Jurkat, Clone E6-1 (cell line): ENCODE data around the gene TLX2.

ENCODE experiments used
- DNase-seq: peaks from one replicate; pipeline ENCODE4 v3.0.0-alpha.2; 2011; ENCODE audit warnings: low read depth, low spot score
- H3K4me3 ChIP-seq: 2 replicates; pipeline ENCODE4 v1.5.1; 2011; ENCODE audit warnings: mild to moderate bottlenecking, low read length, control low read depth, moderate library complexity

The TLX2 gene

GRCh38 chr2:74529357-74530238, 15.3 kb downstream of the TLX2 start, which contains the start of the genes AUP1 and HTRA2:
Gene AUP1, minus strand, starts transcription at chr2:74529706. Its CDS starts 77 bp downstream, at chr2:74529629.
Gene HTRA2, plus strand, starts transcription at chr2:74529933. Its CDS starts 74 bp downstream, at chr2:74530007.
- DNase-seq = peak; percentile 74
- peak within 1 kb of the TSS; percentile 99 for H3K4me3 ChIP-seq

DNA sequence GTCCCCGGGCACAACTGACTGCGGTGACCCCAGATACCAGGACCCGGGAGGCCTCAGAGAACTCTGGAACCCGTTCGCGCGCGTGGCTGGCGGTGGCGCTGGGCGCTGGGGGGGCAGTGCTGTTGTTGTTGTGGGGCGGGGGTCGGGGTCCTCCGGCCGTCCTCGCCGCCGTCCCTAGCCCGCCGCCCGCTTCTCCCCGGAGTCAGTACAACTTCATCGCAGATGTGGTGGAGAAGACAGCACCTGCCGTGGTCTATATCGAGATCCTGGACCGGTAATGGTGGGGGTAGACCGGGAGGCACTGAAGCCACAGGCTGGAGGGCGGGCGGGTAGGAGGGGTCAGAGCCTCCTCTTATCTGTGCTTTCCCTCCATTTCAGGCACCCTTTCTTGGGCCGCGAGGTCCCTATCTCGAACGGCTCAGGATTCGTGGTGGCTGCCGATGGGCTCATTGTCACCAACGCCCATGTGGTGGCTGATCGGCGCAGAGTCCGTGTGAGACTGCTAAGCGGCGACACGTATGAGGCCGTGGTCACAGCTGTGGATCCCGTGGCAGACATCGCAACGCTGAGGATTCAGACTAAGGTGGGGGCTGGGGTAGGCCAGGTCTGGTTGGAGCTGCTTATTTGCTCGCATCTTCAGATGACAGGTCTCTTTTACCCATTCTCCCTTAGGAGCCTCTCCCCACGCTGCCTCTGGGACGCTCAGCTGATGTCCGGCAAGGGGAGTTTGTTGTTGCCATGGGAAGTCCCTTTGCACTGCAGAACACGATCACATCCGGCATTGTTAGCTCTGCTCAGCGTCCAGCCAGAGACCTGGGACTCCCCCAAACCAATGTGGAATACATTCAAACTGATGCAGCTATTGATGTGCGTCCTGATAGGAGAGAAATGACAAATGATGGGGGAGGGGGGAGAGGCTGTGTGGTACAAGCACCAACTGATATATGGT, 16.3 kb downstream of the TLX2 start:
- peak overlapping the region; percentile 99 for H3K4me3 ChIP-seq
- DNase-seq = no peak

GRCh38 chr2:74531666-74532065, 17.4 kb downstream of the TLX2 start:
- no peak overlapping the region for H3K4me3 ChIP-seq
- no peak for DNase-seq

DNA sequence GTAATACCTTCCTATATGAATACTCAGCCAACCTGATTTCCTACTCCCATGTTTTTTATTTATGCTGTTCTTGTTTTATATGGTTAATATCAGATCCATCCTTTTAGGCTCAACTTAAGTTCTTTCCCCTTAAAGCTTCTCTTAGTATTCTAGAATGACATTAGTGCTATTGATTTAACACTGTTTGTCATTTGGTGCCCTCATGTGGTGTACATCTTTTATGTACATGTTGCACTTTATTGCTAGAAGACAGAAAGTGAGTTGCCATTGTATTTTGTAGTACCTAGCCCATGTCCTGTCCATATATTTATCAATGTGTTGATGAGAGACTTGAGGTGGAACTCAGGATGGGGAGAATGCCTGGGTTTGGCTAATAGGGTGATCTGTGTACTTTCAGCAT, 18.0 kb downstream of the TLX2 start:
- H3K4me3 ChIP-seq = no peak overlapping the region
- DNase-seq = peak; percentile 60

GRCh38 chr2:74533464-74533863, 19.2 kb downstream of the TLX2 start:
- DNase-seq = no peak

GRCh38 chr2:74534411-74534810, 20.2 kb downstream of the TLX2 start:
- H3K4me3 ChIP-seq = no peak overlapping the region
- no peak for DNase-seq

More at GRCh38 chr2:74533464-74533863, 19.2 kb downstream of the TLX2 start:
- no peak overlapping the region for H3K4me3 ChIP-seq

DNA sequence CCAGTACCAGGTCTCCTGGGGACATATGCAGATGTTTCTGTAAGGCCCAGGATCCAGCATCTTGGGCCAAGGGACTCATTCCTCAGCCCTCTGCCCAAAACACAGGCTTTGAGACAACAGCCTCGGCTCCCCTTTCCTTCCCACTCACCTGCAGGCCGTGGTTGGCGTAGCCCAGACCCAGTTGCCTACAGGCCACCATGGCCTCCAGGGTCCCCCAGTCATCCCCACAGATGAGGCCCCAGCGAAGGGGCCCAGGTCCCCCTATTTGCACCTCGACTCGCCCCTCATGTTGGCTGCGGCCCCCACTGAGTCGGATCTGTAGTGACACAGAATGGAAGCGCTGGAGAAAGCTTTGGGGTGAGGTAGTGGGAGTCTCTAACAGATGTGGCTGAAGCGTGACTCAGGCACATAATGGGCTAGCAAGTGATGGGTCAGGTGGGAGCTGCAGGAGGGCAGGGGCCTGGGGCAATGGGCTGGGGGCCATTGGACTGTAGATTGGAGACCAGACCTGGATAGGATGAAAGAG, 21.3 kb downstream of the TLX2 start:
- no peak overlapping the region for H3K4me3 ChIP-seq
- no peak for DNase-seq

DNA sequence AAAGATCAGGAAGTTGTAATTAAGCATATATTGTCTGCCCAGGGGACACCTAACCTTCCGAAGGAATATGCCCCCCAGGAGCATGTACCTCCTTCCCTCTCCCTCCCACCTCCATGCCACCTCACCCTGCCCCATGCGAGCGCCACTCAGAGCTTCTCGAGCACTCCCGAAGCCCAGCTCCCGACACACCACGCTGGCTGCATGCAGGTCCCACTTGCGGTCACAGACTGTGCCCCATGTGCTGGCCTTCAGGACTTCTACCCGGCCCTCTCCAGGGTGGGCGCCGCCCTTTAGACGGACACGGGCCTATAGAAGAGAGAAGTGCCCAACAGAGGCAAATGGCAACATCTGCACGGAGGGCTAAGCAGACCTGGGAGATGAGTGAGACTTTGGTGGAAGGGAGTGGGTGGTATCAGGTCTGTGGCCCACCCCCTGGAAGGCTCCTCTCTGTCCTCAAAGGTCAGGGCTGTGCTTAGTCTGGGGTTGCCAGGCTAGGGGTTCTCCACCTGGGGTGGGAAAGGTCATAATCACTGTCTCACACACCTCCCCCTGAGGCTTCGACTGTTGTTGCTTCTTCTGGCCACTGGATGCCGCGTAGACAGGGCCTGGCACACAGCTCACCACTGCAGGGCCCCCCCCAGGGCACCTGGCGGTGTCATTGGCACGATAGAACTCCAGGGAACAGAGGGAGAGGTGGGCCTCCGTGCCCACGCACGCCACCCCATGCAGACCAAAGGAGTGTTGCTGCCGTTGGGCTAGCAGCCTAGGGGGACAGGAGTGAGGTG, 22.1 kb downstream of the TLX2 start:
- DNase-seq = no peak
- no peak overlapping the region for H3K4me3 ChIP-seq

DNA sequence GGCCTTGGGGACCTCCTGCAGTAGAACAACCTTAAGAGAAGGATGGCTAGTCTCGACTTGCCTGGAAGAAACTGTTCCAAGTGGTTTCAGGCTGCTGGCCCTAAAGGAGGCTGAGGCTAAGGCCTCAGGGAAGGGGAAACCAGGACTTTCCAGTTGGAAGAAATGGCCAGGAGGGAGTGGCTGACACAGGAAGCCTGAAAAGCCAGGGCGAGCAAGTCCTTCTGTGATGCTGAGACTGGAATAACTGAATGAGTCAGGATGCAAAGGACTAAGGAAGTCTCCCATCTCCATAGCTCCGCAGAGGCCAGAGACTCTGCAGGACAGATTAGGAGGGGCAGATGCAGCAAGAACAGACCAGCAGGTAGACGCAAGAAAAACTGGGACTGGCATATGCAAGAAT, 22.9 kb downstream of the TLX2 start:
- DNase-seq = no peak
- no peak overlapping the region for H3K4me3 ChIP-seq

GRCh38 chr2:74538881-74539339, 24.7 kb downstream of the TLX2 start:
- no peak for DNase-seq
- no peak overlapping the region for H3K4me3 ChIP-seq

GRCh38 chr2:74540291-74540690, 26.0 kb downstream of the TLX2 start:
- no peak for DNase-seq
- H3K4me3 ChIP-seq = no peak overlapping the region

- H3K4me3 ChIP-seq = no peak overlapping the region
- DNase-seq = no peak
These were observed 28.7 kb downstream of the TLX2 start for GRCh38 chr2:74542978-74543377.

DNA sequence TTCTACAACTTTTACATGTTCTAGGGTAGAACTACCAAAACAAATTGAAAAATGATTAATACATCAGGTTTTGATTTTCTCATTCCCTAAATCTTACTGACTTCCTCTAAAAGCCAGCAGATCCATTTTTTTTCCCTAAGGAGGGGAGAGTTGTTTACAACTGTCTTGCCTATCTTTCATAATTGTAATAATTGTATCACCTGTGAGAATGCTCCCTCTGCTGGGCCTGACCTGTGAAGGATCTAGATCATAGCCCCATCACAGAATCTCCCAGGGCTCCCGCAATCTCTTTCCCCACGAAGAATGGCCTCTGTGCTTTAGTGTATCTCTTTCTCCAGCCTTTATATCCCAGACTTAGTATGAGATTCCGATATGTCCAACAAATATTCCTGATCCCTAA, 30.4 kb downstream of the TLX2 start:
- no peak for DNase-seq

GRCh38 chr2:74546004-74546403, 31.8 kb downstream of the TLX2 start:
- H3K4me3 ChIP-seq = no peak overlapping the region
- DNase-seq = no peak

More for the DNA sequence above, 30.4 kb downstream of the TLX2 start:
- no peak overlapping the region for H3K4me3 ChIP-seq

- no peak overlapping the region for H3K4me3 ChIP-seq
These were observed 34.1 kb downstream of the TLX2 start for GRCh38 chr2:74548285-74548899.

DNA sequence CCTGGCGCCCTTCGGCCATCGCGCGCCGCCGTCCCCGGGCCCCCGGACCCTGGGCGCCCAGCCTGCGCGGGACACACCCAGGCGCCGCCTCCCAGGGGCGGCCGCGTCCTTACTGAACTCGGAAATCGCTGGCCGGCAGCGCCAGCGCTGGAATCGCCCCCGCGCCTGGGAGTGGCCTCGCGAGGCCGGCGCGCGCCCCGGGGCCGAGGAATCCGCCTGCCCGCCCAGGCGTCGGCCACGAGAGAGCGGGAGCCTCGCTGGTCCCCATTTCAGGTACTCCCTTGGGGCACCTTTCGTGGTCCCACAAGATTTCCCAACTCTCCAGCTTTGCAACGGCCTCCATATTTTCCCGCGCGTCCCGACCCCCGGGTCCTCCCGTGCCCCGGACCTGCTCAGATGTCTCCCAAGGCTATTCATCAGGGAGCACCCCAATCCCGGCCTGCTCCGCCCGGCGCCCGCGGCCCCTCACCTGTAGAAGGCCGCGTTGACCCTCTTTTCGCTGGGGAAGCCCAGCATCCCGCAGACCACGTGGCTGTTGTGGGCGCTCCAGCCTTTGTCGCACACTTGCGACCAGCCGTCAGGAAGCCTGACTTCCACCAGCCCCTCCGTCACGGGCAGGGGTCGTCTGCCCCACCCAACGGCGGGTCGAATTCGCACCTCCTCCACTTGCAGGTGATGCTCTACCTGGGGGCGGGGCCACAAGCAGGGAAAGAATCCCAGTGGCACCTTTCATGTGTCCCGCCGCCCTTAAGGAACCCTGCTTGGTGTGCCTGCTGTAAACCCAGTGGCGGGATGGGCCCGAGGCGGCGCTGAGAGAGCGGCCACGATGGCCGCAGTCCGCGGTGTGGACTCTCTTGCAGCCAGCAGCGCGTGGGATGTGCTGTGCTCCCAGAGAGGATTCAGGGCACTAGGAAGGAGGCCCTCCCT, 34.9 kb downstream of the TLX2 start:
- DNase-seq = no peak
- no peak overlapping the region for H3K4me3 ChIP-seq

More at GRCh38 chr2:74548285-74548899, 34.1 kb downstream of the TLX2 start:
- DNase-seq = no peak

DNA sequence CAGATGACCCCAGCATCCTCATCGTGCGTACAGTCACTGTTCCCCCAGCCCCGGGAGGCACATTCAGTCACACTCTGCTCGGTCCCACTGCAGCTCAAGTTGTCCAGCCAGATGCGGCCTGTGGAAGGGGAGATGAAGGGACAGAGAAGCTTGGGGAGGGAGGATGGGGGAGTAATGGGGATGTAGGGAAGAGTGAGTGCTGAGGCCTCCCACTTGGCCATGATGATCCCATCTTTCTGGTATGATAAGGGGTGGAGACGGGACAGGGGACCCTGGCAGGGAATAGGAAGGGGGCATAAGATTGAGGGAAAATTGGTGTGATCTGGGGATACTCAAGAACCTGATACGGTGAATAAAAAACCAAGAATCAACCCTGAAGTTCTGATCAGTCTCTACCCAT, 36.0 kb downstream of the TLX2 start:
- H3K4me3 ChIP-seq = no peak overlapping the region
- no peak for DNase-seq
